ENCODE results near the gene FARP1. TPM values are rescaled to one million over a fixed set of nuclear protein-coding genes. Genes with fewer than 3 reads are reported as not detected.

Gene FARP1
- total and polyA plus RNA-seq, 10 of the 15 experiments (the other 5 are each of a cell fraction or from before 2014, with no cell fraction given) = 0.17 to 6.9 (median 0.68) TPM

DNA sequence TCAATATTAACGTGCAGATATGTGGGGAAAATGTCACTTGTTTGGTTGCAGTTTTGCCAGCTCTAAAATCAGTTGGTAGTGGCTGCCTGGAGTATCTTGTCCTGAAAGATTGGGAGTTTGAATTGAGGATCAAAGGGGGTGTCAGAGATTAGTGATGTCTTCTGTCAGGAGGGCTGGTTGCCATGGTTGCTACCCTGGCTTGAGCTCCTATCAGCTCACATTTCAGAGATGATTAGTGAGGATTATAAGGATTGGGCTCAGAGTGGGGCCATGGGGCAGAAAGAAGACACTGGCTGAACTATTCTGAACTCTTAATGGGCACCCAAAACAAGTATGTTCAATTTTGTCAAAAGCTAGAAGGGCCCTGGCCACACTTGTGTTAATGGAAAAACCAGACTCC is 129.7 kb downstream of the FARP1 start (continued):
- TF ChIP-seq HDGF (IDR thresholded peaks at IDR 0.05) = no peak
- no peak for TF ChIP-seq NFIC (IDR thresholded peaks at IDR 0.05; ENCODE audit: low read depth, low read length)
- TF ChIP-seq MTA2 (IDR thresholded peaks at IDR 0.05; ENCODE audit: low read depth) = no peak

DNA sequence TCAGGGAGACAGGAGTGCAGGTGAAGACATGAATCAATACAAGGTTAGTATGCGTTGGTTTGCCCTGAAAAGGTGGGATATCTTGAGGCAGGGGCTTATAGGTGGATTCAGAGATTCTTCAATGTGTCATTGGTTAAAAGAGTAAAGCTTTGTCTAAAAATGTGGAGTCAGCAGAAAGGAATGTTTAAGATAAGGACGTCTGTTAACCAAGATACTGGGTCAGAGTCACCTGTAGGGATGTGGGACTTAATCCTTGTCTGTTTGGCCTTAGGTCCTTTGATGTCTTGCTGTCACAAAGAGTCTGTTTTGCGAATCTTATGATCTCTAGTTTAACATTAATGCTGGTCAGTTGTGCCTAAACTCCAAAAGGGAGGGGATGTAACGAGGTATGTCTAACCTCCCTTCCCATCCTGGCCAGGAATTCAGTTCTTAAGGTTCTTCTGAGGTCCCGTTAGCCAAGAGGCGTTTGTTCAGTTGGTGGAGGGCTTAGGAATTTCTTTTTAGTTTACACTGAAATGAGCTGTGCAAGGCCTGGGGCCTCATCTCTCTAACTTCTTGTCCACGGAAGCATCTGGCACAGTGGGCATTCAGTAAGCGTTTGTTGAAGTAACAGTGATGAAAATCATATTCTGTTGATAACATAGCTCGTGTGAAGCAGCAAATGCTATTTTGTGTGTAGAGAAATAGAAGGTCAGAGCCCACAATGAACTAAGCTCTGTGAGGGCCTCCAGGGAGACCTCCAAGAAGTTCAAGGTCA is 130.4 kb downstream of the FARP1 start:
- no peaks in the 10 kb centered on the region for H3K9me3 ChIP-seq (replicated peaks; ENCODE audit: control insufficient read depth, insufficient read depth, low read length)
- no peak overlapping the region for H3K27ac ChIP-seq (ENCODE audit: control insufficient read depth, insufficient read depth)
- no peaks in the 10 kb centered on the region for H3K79me2 ChIP-seq (ENCODE audit: control insufficient read depth, insufficient read depth, low read length)
- ChIA-PET SMC1A (ENCODE audit: uncharacterized antibody, unreplicated experiment) (interaction anchor here (0.9 to 1.4 kb wide), 3 partner anchors 29 to 98 kb away, joined by 3 to 4 read pairs (median 4); no protein-coding TSS in a partner anchor), POLR2A (no interaction called here), CTCF (no interaction called here), RAD21 (ENCODE audit: unreplicated experiment) (no interaction called here)
- intact Hi-C loops (cut with micrococcal nuclease; ENCODE audit: unreplicated experiment) (no loop called here), in situ Hi-C loops (cut with MboI) (no loop called here)
- H3K27me3 ChIP-seq (replicated peaks in 1 of 2; ENCODE audit: control insufficient read depth in 2 of 2, insufficient read depth in 2 of 2, low read length in 1 of 2) = no peaks in the 10 kb centered on the region
- no peaks in the 10 kb centered on the region for H3K36me3 ChIP-seq (ENCODE audit: control insufficient read depth in 2 of 2, insufficient read depth in 2 of 2, low read length in 1 of 2)
- no peak for DNase-seq (ENCODE audit: low read depth, low spot score)
- no peak overlapping the region for H2AFZ ChIP-seq (ENCODE audit: control insufficient read depth, low read depth, low read length)
- no TSS peak for BruUV-seq (replicated peaks)
- no peaks in the 10 kb centered on the region for H3K4me1 ChIP-seq (ENCODE audit: control insufficient read depth, insufficient read depth, low read length)
- no peak overlapping the region for H3K4me2 ChIP-seq (ENCODE audit: control insufficient read depth, insufficient read depth)
- no peak overlapping the region for H3K9ac ChIP-seq (ENCODE audit: control insufficient read depth, insufficient read depth, low read length)
- ATAC-seq = no peak
- TF ChIP-seq CHD2 (IDR thresholded peaks at IDR 0.05; ENCODE audit: borderline replicate concordance, low read depth, low read length) (no peak), SMARCA5 (IDR thresholded peaks at IDR 0.05) (no peak), KDM1A (IDR thresholded peaks at IDR 0.05; ENCODE audit: borderline replicate concordance) (no peak), ZNF207 (IDR thresholded peaks at IDR 0.05; ENCODE audit: borderline replicate concordance) (no peak), SMAD1 (IDR thresholded peaks at IDR 0.05; ENCODE audit: low read depth, partially characterized antibody) (no peak), NRF1 (conservative IDR thresholded peaks at IDR 0.05; ENCODE audit: low read depth, low read length) (no peak), SIN3A (IDR thresholded peaks at IDR 0.05; ENCODE audit: low read depth, low read length) (no peak), FOS (IDR thresholded peaks at IDR 0.05; ENCODE audit: borderline replicate concordance, extremely low read depth, insufficient read length) (no peak), HDAC2 (IDR thresholded peaks at IDR 0.05) (no peak), RUNX3 (IDR thresholded peaks at IDR 0.05; ENCODE audit: low read length) (no peak), DPF2 (IDR thresholded peaks at IDR 0.05) (no peak), HDGF (IDR thresholded peaks at IDR 0.05) (no peak), ESRRA (IDR thresholded peaks at IDR 0.05; ENCODE audit: low read length) (no peak), EP300 (IDR thresholded peaks at IDR 0.05; ENCODE audit: borderline replicate concordance in 1 of 2, control insufficient read depth in 1 of 2, low read depth in 2 of 2, low read length in 2 of 2) (no peak)
- TF ChIP-seq, protein P1, sequence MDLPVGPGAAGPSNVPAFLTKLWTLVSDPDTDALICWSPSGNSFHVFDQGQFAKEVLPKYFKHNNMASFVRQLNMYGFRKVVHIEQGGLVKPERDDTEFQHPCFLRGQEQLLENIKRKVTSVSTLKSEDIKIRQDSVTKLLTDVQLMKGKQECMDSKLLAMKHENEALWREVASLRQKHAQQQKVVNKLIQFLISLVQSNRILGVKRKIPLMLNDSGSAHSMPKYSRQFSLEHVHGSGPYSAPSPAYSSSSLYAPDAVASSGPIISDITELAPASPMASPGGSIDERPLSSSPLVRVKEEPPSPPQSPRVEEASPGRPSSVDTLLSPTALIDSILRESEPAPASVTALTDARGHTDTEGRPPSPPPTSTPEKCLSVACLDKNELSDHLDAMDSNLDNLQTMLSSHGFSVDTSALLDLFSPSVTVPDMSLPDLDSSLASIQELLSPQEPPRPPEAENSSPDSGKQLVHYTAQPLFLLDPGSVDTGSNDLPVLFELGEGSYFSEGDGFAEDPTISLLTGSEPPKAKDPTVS (IDR thresholded peaks at IDR 0.05; ENCODE audit: low read depth, low read length) = no peak
- H3K4me3 ChIP-seq = no peak overlapping the region
- H4K20me1 ChIP-seq (ENCODE audit: control insufficient read depth, insufficient read depth) = no peaks in the 10 kb centered on the region
- FAIRE-seq = no peak
- 21% methylated on average over 9 of the region's 9 CpGs for WGBS (ENCODE audit: insufficient coverage, insufficient replicate concordance, low lambda C conversion rate, missing lambda C conversion rate)
